ENCODE measurements around the gene UBTD2.

GRCh38 chr5:172200476-172200875 is 83.1 kb downstream of the UBTD2 start:
- TF ChIP-seq CTCF (optimal IDR thresholded peaks at IDR 0.05 in 1 of 3, IDR thresholded peaks at IDR 0.05 in 1 of 3, conservative IDR thresholded peaks at IDR 0.05 in 1 of 3; ENCODE audit: extremely low read depth in 1 of 3, insufficient read depth in 2 of 3, low read length in 3 of 3) (no peak), EZH2 (IDR thresholded peaks at IDR 0.05; ENCODE audit: low read length) (no peak)

Measured in keratinocyte (primary cell).